Neural progenitor cell (in vitro differentiated cells): ENCODE results near the gene MEX3D. TPM values are rescaled to one million over a fixed set of nuclear protein-coding genes. Genes with fewer than 3 reads are reported as not detected.

ENCODE experiments used
- DNase-seq: peaks from one replicate; pipeline ENCODE4 v3.0.0-alpha.2; 2016; ENCODE audit warnings: low spot score
- H2AFZ ChIP-seq: fragments of 200-600 bp; sonication (generic); replicated peaks from 2 replicates; pipeline ENCODE4 v1.6.1; 2016; ENCODE audit warnings: antibody characterized with exemption
- H3F3A ChIP-seq: fragments of 200-600 bp; sonication (generic); 2 replicates; pipeline ENCODE4 v1.6.1; 2016; ENCODE audit warnings: antibody characterized with exemption, low read depth
- H3K27ac ChIP-seq: fragments of 200-600 bp; sonication (generic); 2 replicates; pipeline ENCODE4 v1.5.1; 2016; ENCODE audit warnings: mild to moderate bottlenecking
- H3K27me3 ChIP-seq: fragments of 200-600 bp; sonication (generic); 2 replicates; pipeline ENCODE4 v1.6.1; 2016; ENCODE audit warnings: mild to moderate bottlenecking, moderate library complexity
- H3K36me3 ChIP-seq: fragments of 200-600 bp; sonication (generic); 2 replicates; pipeline ENCODE4 v1.5.1; 2016
- H3K4me1 ChIP-seq: fragments of 200-600 bp; sonication (generic); 2 replicates; pipeline ENCODE4 v1.6.1; 2016; ENCODE audit warnings: mixed run types
- H3K4me2 ChIP-seq: fragments of 200-600 bp; sonication (generic); 2 replicates; pipeline ENCODE4 v1.6.1; 2016
- H3K4me3 ChIP-seq: fragments of 200-600 bp; sonication (generic); 2 replicates; pipeline ENCODE4 v1.5.1; 2016
- H3K79me2 ChIP-seq: fragments of 200-600 bp; sonication (generic); 2 replicates; pipeline ENCODE4 v1.6.1; 2016; ENCODE audit warnings: low read depth
- H3K9ac ChIP-seq: fragments of 200-600 bp; sonication (generic); 2 replicates; pipeline ENCODE4 v1.6.1; 2016
- H3K9me3 ChIP-seq: fragments of 200-600 bp; sonication (generic); 2 replicates; pipeline ENCODE4 v1.5.1; 2016; ENCODE audit warnings: low read depth
- H4K20me1 ChIP-seq: fragments of 200-600 bp; sonication (generic); 2 replicates; pipeline ENCODE4 v1.6.1; 2016; ENCODE audit warnings: low read depth
- H3K27ac Mint-ChIP-seq: 3 replicates; pipeline ENCODE4 v1.8.0; 2021; ENCODE audit warnings: mixed read lengths
- H3K27me3 Mint-ChIP-seq: 2 replicates; pipeline ENCODE4 v1.8.0; 2022; ENCODE audit warnings: low read depth, mild to moderate bottlenecking, inconsistent platforms, moderate library complexity, mixed read lengths; ENCODE audit not compliant: insufficient read depth
- H3K36me3 Mint-ChIP-seq: 3 replicates; pipeline ENCODE4 v1.8.0; 2021; ENCODE audit warnings: mixed read lengths
- H3K4me1 Mint-ChIP-seq: 3 replicates; pipeline ENCODE4 v1.8.0; 2021; ENCODE audit warnings: mixed read lengths
- H3K4me3 Mint-ChIP-seq: 3 replicates; pipeline ENCODE4 v1.8.0; 2021; ENCODE audit warnings: mild to moderate bottlenecking, moderate library complexity, mixed read lengths
- H3K9me3 Mint-ChIP-seq: 3 replicates; pipeline ENCODE4 v1.8.0; 2020; ENCODE audit warnings: mixed read lengths
- EZH2 ChIP-seq: fragments of 200-600 bp; sonication (generic); IDR thresholded peaks from 2 replicates; pipeline ENCODE4 v1.6.1; 2017; ENCODE audit warnings: antibody characterized with exemption, mild to moderate bottlenecking, moderate library complexity
- EZH2phosphoT487 ChIP-seq: fragments of 200-600 bp; sonication (generic); IDR thresholded peaks from 2 replicates; pipeline ENCODE4 v1.6.1; 2017; ENCODE audit warnings: antibody characterized with exemption
- total RNA-seq: library from RNA; depleted of rRNA; stranded (reverse); fragments of >200 nt; gene quantifications from 2 replicates; pipeline ENCODE4 v1.2.3, GENCODE V29; 2015; ENCODE audit warnings: low replicate concordance
- TF ChIP-seq, protein P1 (sequence below): fragments of 200-600 bp; sonication (generic); IDR thresholded peaks from 2 replicates; pipeline ENCODE4 v1.5.1; 2017; ENCODE audit warnings: antibody characterized with exemption, mild to moderate bottlenecking

MEX3D gene
- total RNA-seq, 1 donor from 2014 or later: 15.9 TPM

DNA sequence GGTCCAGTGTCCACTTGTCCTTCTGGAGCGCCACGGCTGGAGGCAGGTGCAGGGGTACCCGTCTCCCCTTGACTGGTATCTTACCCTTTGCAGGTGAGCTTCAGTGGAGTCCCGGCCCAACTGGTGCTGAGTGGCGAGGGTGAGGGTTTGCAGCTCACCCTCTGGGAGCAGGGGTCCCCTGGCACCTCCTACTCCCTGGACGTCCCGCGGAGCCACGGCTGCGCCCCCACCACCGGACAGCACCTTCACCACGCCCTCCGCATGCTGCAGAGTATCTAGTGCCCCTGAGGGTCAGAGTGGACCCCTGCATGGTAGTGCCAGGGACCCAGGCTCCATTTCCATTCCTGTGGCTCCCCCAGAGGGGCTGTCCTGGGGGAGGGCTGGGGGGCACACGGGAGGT is 33.2 kb downstream of the MEX3D start:
- H3K9me3 Mint-ChIP-seq: no peaks in the 10 kb centered on the region
- no peak for DNase-seq
- no peak for TF ChIP-seq EZH2
- TF ChIP-seq, protein P1, sequence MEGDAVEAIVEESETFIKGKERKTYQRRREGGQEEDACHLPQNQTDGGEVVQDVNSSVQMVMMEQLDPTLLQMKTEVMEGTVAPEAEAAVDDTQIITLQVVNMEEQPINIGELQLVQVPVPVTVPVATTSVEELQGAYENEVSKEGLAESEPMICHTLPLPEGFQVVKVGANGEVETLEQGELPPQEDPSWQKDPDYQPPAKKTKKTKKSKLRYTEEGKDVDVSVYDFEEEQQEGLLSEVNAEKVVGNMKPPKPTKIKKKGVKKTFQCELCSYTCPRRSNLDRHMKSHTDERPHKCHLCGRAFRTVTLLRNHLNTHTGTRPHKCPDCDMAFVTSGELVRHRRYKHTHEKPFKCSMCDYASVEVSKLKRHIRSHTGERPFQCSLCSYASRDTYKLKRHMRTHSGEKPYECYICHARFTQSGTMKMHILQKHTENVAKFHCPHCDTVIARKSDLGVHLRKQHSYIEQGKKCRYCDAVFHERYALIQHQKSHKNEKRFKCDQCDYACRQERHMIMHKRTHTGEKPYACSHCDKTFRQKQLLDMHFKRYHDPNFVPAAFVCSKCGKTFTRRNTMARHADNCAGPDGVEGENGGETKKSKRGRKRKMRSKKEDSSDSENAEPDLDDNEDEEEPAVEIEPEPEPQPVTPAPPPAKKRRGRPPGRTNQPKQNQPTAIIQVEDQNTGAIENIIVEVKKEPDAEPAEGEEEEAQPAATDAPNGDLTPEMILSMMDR: no peak
- no peaks in the 10 kb centered on the region for H3K36me3 ChIP-seq
- H3K4me2 ChIP-seq: no peak overlapping the region
- no peaks in the 10 kb centered on the region for H3F3A ChIP-seq
- H3K4me3 ChIP-seq: no peak overlapping the region
- no peaks in the 10 kb centered on the region for H3K9me3 ChIP-seq
- no peaks in the 10 kb centered on the region for H3K4me1 ChIP-seq
- no peak overlapping the region for H3K27ac Mint-ChIP-seq
- H4K20me1 ChIP-seq: no peaks in the 10 kb centered on the region
- H3K27me3 ChIP-seq: no peaks in the 10 kb centered on the region
- H3K9ac ChIP-seq: no peak overlapping the region
- no peaks in the 10 kb centered on the region for H3K79me2 ChIP-seq
- peaks cover 2% of the 10 kb centered on the region for H3K27me3 Mint-ChIP-seq
- H3K4me3 Mint-ChIP-seq: no peak overlapping the region
- no peaks in the 10 kb centered on the region for H3K4me1 Mint-ChIP-seq
- H2AFZ ChIP-seq: no peak overlapping the region
- no peaks in the 10 kb centered on the region for H3K36me3 Mint-ChIP-seq
- no peak overlapping the region for H3K27ac ChIP-seq

DNA sequence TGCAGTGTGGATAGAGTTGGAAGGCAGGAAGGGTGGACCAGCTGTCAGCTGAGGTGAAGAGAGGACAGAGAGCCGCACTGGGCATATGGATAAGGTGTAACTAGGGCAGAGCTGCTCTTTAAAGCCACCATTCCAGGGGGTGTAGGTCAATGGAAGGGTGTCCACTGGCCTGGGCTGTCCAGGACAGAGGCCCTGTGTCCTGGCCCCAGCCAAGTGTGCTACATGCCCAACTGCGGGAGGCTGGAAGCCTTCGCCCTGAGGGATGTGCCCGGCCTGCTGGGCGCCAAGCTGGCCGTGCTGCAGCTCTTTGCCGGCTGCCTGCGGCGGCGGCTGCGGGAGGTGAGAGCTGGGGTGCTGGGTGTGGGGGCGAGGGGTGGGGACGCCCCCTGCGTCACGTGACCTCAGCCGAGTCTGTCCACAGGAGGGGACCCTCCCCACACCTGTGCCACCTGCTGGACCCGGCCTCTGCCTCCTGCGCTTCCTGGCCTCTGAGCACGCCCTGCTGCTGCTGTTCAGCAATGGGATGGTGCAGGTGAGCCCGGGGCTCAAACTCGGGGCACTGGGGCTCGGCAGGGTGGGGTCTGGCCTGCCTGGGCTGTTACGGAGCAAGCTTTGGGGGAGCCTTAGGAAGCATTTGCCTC is 34.5 kb downstream of the MEX3D start:
- H3K36me3 ChIP-seq: no peaks in the 10 kb centered on the region
- no peak for DNase-seq
- no peaks in the 10 kb centered on the region for H3K79me2 ChIP-seq
- H3K9me3 ChIP-seq: no peaks in the 10 kb centered on the region
- no peaks in the 10 kb centered on the region for H3K27me3 ChIP-seq
- H3K4me3 ChIP-seq: no peak overlapping the region
- TF ChIP-seq EZH2 (no peak), EZH2phosphoT487 (no peak)
- TF ChIP-seq, protein P1: no peak
- H3K27ac ChIP-seq: no peak overlapping the region
- H2AFZ ChIP-seq: no peak overlapping the region
- H3K36me3 Mint-ChIP-seq: no peaks in the 10 kb centered on the region
- H3F3A ChIP-seq: no peaks in the 10 kb centered on the region
- no peaks in the 10 kb centered on the region for H3K4me1 ChIP-seq
- H3K9me3 Mint-ChIP-seq: no peaks in the 10 kb centered on the region
- H3K27ac Mint-ChIP-seq: peak overlapping the region; percentile 87
- H3K27me3 Mint-ChIP-seq: peaks cover 2% of the 10 kb centered on the region
- H3K4me2 ChIP-seq: no peak overlapping the region
- no peaks in the 10 kb centered on the region for H3K4me1 Mint-ChIP-seq
- H3K9ac ChIP-seq: no peak overlapping the region
- H3K4me3 Mint-ChIP-seq: no peak overlapping the region
- no peaks in the 10 kb centered on the region for H4K20me1 ChIP-seq

DNA sequence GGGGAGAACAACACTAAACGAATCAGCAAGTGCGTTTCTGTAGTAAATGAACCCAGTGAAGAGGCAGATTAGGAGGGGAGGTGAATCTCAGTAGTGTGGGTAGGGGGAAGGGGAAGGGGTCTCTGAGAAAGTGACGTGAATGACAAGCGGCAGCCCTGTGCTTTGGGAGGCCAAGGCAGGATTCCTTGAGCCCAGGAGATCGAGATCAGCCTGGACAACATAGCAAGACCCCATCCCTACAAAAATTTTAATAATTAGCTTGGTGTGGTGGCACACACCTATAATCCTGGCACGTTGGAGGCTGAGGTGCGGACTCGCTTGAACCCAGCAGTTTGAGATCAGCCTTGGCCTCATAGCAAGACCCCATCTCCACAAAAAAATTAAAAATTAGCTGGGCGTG is 36.1 kb downstream of the MEX3D start:
- no peaks in the 10 kb centered on the region for H3K36me3 Mint-ChIP-seq
- TF ChIP-seq, protein P1: no peak
- TF ChIP-seq EZH2 (no peak), EZH2phosphoT487 (no peak)
- no peaks in the 10 kb centered on the region for H3K36me3 ChIP-seq

More for the DNA sequence above, 36.1 kb downstream of the MEX3D start:
- no peak overlapping the region for H3K4me3 Mint-ChIP-seq
- Histone ChIP-seq H3K27ac (no peak overlapping the region), H3K9me3 (no peaks in the 10 kb centered on the region), H3F3A (no peaks in the 10 kb centered on the region), H2AFZ (no peak overlapping the region), H4K20me1 (no peaks in the 10 kb centered on the region), H3K9ac (no peak overlapping the region), H3K4me3 (no peak overlapping the region), H3K4me1 (no peaks in the 10 kb centered on the region), H3K27me3 (peaks cover 9% of the 10 kb centered on the region), H3K4me2 (no peak overlapping the region), H3K79me2 (no peaks in the 10 kb centered on the region)
- H3K9me3 Mint-ChIP-seq: no peaks in the 10 kb centered on the region
- no peak overlapping the region for H3K27ac Mint-ChIP-seq
- H3K4me1 Mint-ChIP-seq: no peaks in the 10 kb centered on the region
- DNase-seq: no peak
- H3K27me3 Mint-ChIP-seq: peaks cover 2% of the 10 kb centered on the region
